GM12875 (cell line): ENCODE data around the gene KCNS1.

ENCODE experiments used
- H3K4me3 ChIP-seq: one replicate; pipeline ENCODE4 v1.5.1; 2011; ENCODE audit warnings: low read depth, low read length, control low read depth
- TF ChIP-seq, protein P1 (sequence below): IDR thresholded peaks from 2 replicates; pipeline ENCODE4 v1.5.1; 2011; ENCODE audit warnings: low read depth, mild to moderate bottlenecking, control low read depth, inconsistent platforms, low read length, moderate library complexity, borderline replicate concordance; ENCODE audit not compliant: insufficient read depth

Gene KCNS1

DNA sequence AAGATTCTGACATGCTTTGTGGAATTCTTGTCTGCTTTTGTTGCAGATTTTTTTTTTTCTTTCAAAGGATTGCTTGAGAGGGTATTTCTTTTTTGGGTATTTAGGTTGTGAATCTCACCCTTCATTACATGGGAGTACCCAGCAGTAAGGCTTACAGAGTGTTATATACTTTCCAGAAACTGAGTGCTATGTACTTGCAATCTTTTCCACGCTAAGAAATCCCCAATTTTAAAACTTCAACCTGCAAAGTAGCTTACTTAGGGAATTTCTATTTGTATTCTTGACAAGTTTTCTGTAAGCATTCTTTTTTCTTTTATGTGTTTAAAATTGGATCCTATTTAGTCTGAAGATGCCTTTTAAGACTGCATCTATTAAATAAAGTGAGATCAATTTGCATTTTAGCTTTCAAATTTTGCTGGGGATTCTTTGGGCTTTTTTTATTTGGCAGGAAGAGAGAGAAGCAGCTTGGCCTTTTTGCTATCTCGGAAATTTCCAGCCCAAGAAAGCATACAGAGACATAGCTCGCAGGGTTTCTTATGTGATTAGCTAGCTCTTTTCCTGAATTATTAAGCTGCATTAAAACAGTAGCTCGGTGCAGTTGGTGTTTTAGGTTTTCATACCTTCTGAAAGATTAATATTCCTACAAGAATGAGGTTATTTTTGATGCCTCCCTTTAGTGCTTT lies 42.6 kb downstream of the KCNS1 start:
- TF ChIP-seq, protein P1, sequence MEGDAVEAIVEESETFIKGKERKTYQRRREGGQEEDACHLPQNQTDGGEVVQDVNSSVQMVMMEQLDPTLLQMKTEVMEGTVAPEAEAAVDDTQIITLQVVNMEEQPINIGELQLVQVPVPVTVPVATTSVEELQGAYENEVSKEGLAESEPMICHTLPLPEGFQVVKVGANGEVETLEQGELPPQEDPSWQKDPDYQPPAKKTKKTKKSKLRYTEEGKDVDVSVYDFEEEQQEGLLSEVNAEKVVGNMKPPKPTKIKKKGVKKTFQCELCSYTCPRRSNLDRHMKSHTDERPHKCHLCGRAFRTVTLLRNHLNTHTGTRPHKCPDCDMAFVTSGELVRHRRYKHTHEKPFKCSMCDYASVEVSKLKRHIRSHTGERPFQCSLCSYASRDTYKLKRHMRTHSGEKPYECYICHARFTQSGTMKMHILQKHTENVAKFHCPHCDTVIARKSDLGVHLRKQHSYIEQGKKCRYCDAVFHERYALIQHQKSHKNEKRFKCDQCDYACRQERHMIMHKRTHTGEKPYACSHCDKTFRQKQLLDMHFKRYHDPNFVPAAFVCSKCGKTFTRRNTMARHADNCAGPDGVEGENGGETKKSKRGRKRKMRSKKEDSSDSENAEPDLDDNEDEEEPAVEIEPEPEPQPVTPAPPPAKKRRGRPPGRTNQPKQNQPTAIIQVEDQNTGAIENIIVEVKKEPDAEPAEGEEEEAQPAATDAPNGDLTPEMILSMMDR = no peak
- no peak overlapping the region for H3K4me3 ChIP-seq

DNA sequence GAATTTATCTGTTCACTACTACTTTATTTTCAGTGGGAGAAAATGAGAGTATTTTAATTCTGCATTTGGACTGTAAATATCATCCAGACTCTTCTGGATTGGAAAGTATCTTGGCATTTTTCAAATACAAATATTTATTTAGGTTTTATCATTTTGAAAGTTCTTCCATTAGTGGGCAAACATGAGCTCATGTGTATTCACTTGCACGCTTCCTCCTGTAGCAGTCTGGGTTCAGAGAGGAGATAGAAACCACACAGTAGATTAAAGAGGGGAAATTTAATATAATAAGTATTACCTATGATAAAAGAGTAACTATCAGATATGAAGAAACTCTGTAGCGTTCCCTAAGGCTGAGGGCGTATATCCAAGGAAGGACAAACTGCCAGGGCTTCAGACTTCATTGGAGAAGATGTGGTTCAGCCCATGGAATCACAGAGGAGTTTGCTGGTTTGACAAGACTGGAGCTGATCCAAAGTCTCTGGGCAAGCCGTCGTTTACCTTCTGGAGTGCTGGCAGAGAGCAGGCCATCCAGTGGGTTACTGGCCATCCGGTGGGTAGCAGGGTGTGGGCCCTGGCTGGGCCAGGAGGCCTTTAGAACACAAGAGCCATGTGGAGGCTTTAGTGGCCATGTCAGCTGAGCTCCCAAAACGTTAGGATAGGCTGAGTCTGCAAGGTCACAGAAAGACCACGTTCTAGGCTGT lies 44.3 kb downstream of the KCNS1 start:
- no peak overlapping the region for H3K4me3 ChIP-seq

DNA sequence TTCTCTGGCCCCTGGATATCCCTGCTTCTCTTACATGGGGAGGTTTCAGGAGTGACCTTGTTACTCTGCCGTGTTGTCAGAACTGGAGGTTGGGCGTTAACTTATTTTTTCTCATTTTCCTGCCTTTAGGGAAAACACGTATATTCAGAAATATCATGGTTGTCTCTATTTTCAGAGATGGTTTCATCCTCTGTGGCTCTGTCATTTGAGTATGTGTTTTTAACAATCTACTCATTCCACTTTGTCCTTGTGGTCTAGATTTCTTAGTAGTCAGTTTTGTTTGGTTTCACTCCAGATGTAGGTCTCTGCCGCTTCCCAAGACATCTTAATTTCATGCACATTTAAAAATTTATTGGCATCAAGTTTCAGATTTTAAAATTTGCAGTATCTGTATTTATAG lies 45.9 kb downstream of the KCNS1 start:
- TF ChIP-seq, protein P1 = no peak
- H3K4me3 ChIP-seq = no peak overlapping the region

More for the DNA sequence above, 44.3 kb downstream of the KCNS1 start:
- TF ChIP-seq, protein P1 = no peak

DNA sequence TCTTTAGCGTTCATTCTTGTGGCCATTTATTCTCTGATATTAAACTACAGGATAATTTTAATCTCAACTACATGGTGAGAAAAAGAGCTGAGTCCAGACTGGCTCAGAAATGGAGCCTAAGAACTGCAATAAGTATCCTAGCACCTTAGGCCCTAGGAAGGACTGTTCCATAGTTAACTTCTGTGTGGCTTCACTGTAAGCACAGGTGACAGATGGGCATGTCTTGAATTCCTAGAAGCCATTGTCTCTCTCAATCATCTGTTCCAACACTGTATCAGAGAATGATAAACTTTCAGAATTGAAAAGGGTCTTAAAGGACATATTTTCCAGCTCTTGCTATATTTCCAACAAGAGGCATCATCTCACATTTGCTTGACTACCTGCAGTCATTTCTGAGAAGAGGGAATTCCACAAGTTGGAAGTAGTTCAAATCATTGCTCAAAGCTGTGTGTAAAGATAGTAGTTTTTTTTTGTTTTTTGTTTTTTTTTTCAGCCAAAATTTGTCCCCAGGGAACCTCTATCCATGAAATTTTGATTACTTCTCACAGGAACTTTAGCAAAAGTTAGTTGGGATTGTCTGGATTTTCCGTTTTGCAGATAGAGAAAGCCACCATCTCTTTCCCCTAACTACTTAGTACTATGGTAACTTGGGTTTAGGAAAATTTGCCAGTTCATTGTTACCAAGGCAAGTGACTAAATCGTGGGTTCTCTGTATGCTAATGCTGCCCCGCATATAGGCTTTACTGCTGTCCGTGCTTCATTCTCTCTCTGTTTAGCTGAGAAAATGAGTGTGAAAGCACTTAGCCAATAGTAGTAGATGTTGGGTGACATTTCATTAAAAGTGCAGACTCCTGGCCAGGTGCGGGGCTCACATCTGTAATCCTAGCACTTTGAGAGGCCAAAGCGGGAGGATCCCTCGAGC lies 47.2 kb downstream of the KCNS1 start:
- no peak overlapping the region for H3K4me3 ChIP-seq
- TF ChIP-seq, protein P1 = no peak

DNA sequence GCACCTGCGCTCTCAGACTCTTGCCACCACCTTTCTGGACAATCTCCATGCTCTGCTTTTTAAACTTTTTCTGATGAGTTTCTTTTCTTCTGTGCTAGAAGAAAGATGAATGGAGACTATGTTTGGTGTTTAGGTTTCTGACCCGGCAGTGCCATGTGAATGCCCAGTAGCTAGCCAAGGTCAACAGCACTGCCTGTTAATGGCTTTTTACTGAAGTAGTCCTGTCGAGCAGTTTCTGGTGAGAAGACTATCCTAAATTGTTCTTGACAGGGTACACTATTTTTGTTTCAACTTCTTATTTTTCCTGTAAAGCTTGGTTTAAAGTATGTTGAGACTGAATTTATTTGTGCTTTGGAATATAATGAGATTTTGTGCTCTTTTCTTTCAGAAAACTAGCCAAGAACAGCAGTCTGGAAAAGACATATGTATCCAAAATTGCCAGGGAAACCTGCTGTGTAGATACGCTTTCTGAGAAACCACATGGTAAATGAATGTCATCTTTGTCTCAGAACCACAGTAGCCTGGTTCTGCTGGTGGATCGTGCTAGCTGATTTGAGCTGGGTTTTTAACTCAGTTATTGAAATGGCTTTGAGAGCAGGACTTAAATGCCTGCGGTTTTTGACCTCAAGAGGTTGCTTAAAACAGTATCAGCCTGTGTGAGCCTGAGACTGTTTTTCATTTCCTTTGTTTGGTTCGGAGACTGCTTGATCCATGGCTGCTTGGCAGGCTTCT lies 48.1 kb downstream of the KCNS1 start:
- TF ChIP-seq, protein P1 = no peak
- H3K4me3 ChIP-seq = no peak overlapping the region

DNA sequence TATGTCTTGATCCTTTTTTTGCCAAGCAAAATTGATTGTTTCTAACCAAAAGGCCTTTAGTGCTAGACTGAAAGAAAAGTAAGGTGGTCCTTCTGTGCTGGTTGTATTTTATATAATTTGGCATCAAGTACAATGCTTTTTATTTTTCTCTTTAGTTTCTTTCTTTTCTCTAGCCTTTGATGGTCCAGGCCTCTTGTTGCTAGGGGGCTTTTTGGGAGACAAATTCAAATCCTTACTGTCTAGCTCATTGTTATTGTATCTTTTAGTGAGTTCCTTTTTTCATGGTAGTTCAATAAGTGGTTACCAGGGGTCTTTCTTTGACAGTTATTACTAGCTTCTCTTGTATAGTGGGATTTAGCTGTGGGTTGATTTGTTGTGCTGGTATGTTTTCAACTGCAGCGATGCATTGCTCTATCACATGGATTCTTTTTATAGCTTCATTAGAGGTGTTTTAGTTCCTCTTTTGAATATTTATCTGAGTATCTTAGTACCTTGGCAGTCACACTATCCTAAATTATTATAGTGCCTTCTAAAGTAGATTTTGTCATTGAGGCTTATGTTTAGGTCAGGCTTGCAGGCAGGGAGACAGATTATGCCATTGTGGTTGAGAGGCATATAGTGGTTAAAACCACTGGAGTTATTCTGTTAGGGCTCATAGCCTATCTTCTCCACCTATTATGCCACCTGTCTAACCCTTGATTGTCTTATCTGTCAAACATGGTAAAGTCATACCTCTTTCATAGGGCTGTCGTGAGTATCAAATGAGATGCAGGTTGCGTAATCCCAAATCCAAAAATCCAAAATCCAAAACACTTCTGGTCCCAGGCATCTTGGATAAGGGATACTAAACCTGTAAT lies 49.5 kb downstream of the KCNS1 start:
- H3K4me3 ChIP-seq = no peak overlapping the region
- TF ChIP-seq, protein P1 = no peak
